NCI-H345 treated with DMSO at 0.1 percent for 48 hours (cell line): ENCODE results near the gene BNC2.

Experiments used
- DNase-seq: peaks from one replicate; lab custom pipeline; 2025; ENCODE audit not compliant: unreplicated experiment; lab: John Stamatoyannopoulos, UW

BNC2 gene

DNA sequence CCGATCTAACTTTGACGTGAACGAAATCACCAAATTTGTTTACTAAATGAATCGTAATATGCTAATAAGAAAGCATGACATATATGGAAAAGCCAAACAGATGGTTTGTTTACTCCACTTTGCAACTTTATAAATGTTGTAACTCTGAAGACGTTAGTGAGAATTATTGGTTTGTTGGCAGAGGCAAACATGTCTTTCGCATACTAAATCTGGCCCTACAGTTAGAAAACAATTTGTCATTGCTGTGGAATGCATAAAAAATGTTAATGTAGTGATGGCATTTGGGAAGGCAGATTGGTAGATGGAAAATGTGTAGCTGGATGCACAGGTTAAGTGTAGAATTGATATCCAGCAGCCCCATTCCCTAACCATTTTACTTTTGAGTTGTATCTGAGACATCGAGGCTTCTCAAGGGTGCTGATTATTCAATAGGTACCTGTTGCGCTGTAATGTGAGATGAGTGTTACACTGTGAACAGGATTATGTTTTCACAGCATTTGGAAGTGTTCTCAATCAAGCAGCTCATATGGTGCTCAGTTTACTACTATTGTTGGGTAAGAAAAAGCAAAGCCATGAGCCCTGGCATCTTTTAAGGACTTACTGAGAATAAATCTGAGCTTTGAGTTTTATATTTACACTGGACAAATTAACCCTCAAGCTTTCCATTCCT lies 444.8 kb downstream of the BNC2 start:
- DNase-seq = no peak

DNA sequence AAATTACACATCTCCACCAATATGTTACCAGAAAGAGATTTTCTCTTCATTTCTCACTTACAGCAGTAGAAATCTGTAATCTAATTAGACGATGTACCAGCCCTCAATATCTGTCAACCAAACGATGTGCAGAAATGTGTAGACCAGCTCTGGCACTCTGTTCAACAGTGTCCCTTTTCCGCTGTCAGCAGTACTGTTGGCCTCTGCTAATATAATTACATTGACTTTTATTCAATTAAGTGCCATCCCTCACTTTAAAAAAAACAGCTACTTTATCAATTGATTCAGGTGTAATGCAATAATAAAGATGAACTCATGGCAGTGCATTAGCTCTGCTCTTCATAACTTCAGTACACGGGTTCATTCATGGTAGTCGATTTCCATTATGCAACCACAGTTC lies 448.4 kb downstream of the BNC2 start:
- no peak for DNase-seq

DNA sequence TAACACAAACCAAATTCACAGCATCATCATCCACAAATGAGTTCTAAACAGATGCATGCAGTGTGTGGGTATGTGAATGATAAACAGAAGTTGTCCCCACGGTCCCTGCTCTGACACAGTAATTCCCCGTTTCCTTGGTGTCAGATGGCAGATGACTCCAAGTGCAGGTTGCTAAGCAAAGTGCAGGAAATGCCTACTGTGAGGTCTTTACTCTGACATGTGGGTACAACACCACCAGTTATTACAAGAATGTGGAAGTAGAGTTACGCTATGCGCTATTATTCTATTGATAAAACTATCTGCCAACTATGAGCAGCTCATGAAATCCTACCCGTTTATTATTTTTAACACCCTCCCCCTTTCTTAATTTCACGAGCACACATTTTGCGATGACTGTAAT lies 448.9 kb downstream of the BNC2 start:
- DNase-seq = no peak

DNA sequence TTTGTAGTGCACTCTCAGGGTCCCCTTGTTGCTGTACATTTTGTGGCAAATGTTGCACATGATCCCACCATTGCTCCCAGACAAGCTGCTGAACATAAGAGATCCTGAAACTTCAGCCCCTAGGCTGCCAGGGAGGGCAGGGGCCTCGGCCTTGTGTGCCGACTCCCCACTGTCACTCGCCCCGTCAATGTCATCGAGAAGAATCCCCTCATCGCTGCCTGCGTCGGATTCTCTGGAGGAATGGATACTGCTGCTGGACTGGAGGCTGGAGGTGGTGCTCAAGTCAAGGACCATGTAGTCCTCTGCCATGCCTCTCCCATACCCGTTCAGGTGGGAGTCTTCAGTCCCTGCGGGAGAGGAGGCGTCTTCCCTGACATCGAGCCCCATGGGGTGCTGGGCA lies 451.3 kb downstream of the BNC2 start:
- no peak for DNase-seq

DNA sequence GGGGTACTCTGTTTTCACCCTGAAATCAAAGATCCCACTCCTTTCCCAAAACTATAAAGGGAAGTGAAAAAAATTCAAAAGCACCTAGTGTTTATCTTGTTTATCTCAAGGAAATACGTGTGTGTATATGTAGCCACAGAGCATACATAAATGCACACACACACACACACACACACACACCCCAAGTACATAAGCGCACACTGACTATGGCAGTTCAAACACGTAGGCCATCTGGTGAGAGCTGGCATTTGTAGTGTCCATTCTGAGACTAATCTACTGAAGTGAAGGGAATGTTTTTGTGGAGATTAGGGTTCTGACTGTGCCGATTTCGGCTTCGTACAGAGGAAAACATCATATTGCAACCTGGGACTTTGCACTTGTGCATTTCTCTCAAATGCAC lies 451.7 kb downstream of the BNC2 start:
- DNase-seq = no peak

DNA sequence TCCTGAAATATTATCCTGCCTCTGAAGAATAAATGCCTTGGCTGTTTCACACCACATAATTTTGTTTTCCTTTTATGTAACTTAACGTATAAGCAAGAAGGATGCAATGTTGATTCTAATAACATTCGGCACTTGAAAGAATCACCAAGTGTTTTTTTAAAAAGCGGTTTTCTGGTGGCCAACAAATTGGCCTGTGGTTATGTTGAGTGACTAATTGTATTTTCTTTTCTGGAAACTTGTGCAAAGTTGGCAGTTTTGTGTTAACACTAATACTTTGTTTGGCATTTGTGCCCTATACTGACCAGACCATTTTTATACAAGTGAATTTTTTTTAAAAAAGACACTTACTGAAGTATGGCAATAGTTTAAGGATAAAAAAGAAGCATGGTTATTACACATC lies 452.7 kb downstream of the BNC2 start:
- DNase-seq = no peak

DNA sequence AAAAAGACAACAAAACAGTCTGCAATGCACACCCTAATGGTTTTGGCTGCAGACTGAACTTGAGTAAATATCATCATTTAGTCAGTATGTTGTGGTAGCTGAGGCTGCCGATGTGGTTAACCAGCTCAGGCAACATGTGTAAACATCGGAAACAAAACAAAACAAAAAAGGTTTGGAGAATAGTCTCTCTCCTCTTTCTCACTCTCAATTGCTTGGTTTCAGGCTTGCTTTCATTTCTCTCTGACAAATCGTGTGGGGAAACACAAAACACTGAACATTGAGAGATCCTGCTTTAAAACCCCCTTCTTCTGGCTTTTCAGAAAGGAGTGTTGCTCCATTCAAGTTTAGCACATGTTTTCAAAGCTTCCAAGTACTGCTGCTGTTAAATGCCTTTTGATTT lies 453.3 kb downstream of the BNC2 start:
- peak; percentile 15 for DNase-seq

DNA sequence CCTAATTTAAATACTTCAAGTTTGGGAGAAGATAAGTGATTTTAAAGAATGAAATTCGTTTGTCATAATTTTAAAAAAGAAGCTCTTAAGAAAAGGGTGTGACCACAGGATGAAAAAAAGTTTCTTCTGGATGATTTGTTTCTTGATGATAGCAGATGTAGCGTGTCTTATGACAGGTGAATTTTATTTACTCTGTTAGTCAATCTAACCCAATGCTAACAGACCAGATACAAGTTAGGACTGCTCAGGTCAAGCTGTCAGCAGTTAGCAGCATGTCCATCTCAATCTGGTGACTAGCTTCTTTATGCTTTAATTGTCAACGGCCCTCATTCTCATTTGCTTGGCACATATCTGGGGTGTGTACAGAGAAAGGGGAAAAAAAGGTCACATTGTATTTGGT lies 456.0 kb downstream of the BNC2 start:
- DNase-seq = no peak

DNA sequence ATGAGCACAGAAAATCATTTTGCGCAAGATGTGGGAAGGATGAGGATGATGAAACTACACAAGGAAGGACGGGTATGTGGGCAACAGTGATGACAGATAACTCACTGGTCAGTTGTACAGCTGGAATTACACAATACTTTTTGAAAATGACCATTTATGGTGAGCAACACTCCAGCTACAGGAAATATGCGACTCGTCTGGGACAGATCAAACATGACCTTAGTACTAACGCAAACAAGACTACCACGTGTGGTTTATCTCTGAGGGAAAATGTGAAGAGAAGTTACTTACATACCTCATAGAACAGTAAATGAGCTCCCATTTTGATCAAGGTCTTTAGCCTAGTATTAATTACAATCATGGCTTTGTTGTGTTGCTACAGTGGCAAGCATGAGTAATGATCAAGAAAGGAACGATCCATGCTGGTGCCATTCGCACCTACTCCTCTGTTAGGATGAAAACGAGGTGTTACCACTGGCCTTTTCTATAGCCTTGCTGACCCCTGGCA lies 456.9 kb downstream of the BNC2 start:
- no peak for DNase-seq

DNA sequence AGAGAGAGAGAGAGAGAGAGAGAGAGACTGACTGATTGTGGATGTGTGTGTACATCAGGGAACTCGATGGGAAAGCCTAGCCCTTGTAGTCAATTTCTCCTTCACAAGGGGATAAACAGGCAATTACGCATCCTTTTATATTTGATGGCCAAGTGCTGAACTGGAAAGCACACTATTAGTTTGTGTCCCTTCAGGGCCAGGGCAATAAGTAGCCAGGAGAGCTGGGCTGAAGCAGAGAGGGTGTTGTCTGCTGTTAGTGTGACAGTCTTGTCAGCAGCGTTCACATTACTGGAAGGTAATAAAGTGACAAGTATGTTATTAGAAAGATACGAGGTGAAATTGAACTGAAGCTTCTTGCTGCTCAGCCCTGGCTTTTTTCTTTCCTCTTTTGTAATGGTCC lies 457.7 kb downstream of the BNC2 start:
- DNase-seq = no peak

DNA sequence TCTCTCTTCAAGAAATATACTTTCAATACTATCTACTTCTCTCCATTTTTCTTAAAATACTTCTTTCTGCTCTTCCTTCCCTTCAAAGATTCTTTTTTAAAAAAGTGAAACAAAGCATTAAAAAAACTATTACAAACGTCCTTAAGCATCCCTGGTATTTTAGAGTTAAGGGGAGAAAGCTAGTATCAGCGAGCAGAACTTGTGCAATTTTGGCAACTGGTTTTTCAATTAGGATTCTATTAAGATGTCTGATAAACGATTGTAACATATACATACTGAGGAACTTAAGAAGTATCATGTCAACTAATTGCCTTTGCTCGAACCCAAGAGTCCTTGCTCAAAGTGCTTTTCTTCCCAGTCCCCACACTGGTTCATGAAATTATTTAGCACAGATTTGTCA lies 459.2 kb downstream of the BNC2 start:
- no peak for DNase-seq

DNA sequence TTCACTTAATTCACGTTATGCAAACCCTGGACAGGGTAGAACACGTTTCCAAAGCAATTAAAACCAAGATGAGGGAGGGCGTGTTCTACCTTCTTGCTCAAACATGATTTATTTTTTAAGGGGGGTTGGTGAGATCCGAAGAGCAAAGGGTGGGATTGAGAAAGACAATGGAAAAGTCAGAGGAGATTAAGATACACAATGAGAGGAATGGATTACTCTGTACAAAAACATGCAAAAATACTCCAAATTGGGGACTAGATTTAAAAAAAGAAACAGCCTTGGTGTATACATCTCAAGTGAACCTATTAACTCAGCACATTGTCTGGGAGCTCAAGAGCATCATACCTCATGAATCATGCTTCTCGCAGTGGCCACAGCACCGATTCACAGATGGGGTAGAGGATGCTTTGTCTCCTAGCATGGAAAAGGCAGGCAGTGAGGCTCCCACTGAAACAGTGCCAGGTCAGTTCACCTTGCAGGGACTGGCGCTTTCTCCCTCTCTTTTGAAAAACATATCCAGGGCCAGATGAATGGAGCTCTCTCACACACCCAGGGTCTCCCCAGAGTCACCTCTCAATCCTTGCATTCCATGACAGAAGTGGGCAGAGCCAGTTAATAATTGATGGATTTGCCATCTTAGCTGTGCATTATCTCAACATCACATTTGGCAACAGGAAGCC lies 459.7 kb downstream of the BNC2 start:
- DNase-seq = no peak

DNA sequence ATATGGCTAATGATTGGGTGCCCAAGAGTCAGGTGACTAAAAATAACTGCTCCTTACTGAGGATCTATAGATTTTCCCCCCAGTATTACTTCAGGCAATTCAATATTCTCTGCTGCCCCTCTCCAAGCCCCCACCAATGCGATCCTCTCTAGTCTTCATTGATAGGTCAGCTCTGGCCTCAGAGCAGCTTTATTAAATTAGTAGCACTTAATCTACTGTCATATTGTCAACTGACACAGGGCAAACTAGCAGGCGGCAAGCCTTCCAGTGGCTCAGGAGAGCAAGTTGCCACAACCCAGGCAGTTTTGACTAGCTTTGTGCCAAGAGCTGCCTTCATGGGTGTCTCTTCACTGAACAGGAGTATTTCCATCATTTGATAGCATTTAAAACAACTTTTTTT lies 462.9 kb downstream of the BNC2 start:
- DNase-seq = no peak

DNA sequence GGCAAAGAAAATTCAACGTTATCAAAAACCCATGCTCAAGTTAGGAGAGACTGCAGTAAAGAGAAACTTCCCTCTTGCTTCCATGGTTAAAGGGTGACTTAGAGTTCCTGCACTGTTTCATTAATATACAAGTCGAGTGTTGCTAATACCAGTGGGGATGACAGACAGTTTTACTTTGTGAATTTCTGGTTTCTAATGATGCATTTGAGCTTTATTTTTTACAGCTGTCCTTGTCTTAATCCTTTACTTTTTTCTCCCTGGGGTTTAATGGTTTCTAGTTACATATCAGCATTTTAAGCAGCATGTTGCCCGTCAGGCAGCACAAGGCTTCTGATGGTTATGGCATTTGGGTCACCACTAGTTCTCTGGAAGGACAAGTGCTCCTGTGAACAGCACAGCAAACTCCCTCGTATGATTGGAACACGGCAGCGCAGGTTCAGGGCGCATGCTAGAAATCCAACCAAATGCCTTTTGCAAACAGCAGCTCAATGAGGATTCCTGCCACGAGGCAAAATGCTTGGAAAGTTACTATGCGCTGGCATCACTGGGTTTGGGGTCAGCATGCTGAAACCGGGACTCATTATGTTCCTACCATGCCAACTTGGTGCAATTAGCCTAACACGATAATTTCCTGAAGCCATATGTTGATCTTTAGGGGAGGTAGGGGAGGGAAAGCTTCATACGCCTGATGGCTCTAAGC lies 463.8 kb downstream of the BNC2 start:
- DNase-seq = no peak

DNA sequence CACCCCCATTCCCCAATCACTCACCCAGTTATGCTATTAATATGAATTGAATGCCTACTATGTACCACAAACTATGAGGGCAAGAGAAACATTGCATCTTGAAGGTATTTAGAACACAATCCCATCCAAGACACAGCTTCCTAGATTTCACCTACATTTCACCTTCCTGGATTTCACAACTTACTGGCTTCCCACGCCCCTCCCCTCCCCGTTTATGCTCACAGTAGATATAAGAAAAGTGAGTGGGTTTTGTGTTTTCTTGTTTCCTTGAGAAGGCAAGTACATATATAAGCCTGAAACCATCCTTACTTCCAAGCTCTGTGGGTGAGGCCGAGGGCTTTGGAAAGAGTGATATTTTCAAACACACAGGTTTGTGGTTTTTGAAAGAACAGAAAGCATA lies 465.0 kb downstream of the BNC2 start:
- DNase-seq = no peak

DNA sequence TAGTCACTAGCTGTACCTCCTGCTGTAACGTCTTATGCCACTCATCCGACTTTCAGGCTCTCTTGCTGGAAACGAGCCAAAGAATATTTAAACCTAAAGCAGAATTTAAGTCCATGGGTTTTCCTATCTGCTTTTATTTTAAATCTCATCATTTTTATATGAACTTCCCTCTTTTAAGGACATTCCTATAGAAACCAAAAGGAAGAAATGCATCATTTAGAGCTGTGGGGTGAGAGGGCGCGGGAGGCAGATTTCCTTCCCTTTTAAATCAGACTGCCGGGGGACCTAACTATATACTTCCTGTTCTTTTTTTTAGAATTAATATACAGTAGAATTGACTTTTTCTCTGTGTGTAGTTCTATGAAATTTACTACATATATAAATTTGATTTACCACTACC lies 468.8 kb downstream of the BNC2 start:
- DNase-seq = no peak

DNA sequence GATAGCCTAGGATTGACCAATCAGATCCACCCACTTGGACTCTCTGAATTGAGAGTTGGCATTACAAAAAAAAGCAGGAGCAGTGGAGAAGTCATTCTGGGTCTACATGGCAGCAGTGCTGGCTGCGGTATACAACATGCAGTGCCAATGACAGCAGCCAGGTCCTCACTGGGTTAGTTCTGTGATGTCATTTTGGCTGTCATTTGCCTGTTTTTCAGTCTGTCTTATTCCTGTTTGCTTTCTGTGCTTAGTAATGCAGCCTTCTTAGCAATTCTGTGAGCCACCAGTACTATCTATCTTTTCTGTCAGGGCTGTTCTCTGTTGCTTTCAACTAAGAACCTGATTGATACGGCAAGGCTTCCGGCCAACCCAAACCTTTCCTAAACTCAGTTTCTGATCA lies 471.8 kb downstream of the BNC2 start:
- DNase-seq = no peak

DNA sequence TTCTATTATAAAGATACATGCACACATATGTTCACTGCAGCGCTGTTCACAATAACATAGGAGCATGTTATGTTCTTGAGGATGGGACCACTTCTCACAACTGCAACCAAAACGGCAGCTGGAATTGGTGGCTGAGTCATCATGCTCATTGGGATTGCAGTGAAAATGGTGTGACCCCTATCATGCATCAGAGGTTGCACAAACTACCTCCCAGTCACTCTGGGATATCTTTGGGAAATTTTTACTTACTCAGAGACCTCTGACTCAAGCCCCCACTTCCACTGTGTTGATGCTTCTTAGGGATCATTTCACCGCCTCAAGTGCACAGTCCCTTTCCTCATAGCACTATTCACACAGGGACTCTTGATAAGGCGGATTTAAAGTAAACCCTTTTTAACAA lies 474.1 kb downstream of the BNC2 start:
- no peak for DNase-seq

DNA sequence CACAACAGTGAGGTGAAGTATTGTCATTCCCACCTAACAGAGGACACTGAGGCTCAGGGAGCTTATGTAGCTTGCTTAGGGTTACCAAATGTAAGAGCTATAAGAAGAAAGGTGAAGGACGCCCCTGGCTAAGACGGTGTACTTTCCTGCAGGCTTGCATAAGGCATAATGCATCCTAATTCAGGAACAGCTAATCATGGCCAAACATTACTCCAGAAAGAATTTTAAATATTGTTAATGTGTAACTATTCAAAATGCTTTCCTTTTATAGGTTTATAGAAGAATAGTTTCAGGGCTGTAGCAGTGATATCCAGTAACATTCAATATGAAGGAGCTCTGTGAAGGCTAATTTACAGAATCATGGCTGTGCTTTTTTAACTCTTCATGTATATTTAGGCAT lies 479.1 kb downstream of the BNC2 start:
- DNase-seq = no peak

DNA sequence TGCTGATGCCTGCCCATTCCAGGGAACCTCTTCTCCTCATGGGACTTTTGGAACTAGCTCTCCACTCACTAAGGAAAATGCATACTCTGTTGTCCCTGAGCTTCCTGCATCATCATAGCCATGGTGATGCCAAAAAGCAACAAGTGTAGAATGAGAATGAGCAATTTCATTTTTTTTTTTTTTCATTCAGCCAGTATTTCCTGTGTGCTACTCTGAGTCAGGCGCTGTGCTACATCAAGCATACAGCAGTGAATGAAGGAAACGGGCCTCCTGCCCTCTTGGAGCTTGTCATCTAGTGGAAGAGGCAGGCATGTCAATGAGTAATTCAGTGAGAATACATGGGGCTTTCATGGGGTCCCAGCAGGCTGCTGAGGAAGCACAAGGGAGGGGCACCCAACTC lies 483.1 kb downstream of the BNC2 start:
- DNase-seq = no peak

DNA sequence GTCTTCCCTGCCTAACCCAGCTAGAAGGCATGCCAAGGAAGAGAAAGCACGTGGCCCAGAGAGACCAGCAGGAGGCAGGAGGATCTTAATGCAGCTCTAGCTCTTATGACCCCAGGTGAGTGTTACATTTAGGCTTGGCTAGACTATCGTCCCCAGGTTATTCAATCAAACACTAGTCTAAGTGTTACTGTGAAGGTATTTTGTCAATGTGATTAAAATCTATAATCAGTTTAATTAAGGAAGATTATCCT lies 483.7 kb downstream of the BNC2 start:
- no peak for DNase-seq

DNA sequence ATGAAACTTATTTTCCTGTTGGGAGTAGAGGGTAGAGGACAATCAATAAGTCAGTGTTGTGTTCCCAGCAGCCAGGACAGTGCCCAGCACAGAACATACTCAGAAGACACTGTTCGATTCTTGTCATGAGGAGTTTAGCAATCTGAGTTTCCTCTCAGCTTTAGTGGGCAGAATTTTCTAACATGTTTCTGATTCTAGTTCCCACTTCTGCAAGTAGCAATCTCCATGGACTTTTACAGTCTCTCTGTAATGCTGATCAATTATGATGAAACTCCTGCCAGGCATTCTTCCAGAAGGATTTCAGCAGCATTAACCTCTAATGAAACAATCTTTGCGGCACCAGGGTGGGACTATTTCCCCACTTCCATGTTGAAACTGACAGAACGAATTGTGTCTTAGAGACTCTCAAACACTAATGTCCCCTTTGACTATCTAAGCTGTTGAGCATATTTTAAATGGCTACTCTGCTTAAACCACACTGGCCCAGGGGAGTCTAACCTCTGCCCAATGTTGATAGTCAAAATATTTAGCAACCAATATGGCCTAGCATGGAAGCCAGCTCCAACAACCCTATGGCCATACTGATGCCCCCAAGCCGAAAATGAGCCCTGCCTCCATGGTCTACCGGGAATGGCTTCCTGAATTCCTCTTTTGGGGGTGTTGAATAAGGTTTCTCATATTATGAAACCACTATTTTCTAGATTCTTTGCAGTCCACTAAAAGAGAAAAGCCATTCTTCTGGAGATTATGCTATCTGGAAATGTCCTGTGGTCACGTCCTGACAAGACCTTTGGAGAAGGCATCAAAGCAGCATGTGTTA lies 484.3 kb downstream of the BNC2 start:
- DNase-seq = no peak
